Prostate gland (tissue), 2 donors: Measurements from ENCODE around the gene SAP30L.

Source experiments
- CTCF ChIP-seq, 4 experiments: fragments of 200-600 bp in 2 of 4; fragments of 450-650 bp in 2 of 4; sonication (generic) in 2 of 4; IDR thresholded peaks; 1 replicate in 3 of 4; 2 replicates in 1 of 4; pipeline ENCODE4 v1.5.1; 2016 to 2019; ENCODE audit warnings: antibody characterized with exemption in 4 of 4, mild to moderate bottlenecking in 2 of 4, moderate library complexity in 2 of 4
- POLR2A ChIP-seq: fragments of 450-650 bp; IDR thresholded peaks from one replicate; pipeline ENCODE4 v1.6.1; 2016; ENCODE audit warnings: antibody characterized with exemption, mild to moderate bottlenecking
- POLR2AphosphoS5 ChIP-seq: sonication (generic); formaldehyde crosslinking; IDR thresholded peaks from one replicate; pipeline ENCODE4 v1.6.1; 2017; ENCODE audit warnings: antibody characterized with exemption

DNA sequence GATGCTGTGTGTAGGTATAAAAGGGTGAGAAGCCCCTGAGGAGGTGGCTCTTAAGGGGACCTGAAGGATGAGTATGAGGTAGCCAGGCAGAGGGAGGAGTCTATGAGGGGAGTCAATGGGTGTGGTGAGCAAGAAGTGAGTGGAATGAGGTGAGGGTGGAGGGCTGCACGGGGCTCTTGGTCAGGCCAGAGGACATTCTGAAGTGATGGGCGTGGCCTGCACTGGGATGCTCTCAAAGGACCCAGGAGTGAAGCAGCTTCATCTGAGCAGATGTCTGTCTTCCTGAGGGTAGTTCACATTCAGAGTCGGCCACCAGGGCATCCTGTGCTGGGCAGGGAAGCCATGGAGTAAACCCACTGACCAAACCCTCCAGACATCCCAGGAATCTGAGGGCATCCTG lies 45.1 kb upstream of the SAP30L start:
- TF ChIP-seq POLR2AphosphoS5, result no peak
- no peak for TF ChIP-seq CTCF (IDR thresholded peaks at IDR 0.05)
- TF ChIP-seq POLR2A, result no peak
